ENCODE results near the gene B4GALT3.
A peak's percentile ranks its signal among the peaks of the same experiment; 100 is the strongest.

B4GALT3 gene

GRCh38 chr1:161160671-161161145 is 16.6 kb downstream of the B4GALT3 start:
- H3K4me3 ChIP-seq (ENCODE audit: low read depth, low read length) = no peak overlapping the region; the same call in 1 of the 2 replicates

GRCh38 chr1:161159913-161160243 is 17.4 kb downstream of the B4GALT3 start:
- TF ChIP-seq CTCF (IDR thresholded peaks at IDR 0.05; ENCODE audit: low read depth, low read length) = no peak
- peak overlapping the region; percentile 85 for H3K4me3 ChIP-seq (ENCODE audit: low read depth, low read length)

More at GRCh38 chr1:161160671-161161145, 16.6 kb downstream of the B4GALT3 start:
- TF ChIP-seq CTCF (IDR thresholded peaks at IDR 0.05; ENCODE audit: low read depth, low read length) = no peak

GRCh38 chr1:161159087-161159912 is 18.0 kb downstream of the B4GALT3 start, which contains the start of gene USP21:
USP21 (plus strand) TSS chr1:161159500; CDS start chr1:161160641, 1,141 bp downstream.
- H3K4me3 ChIP-seq (ENCODE audit: low read depth, low read length) = peak within 1 kb of the TSS; percentile 85
- no peak for TF ChIP-seq CTCF (IDR thresholded peaks at IDR 0.05; ENCODE audit: low read depth, low read length)

- H3K4me3 ChIP-seq (ENCODE audit: low read depth, low read length) = peak overlapping the region; percentile 85; the same call in 1 of the 2 replicates
- TF ChIP-seq CTCF (IDR thresholded peaks at IDR 0.05; ENCODE audit: low read depth, low read length) = no peak
Observed at GRCh38 chr1:161158316-161159010, 18.8 kb downstream of the B4GALT3 start.

GRCh38 chr1:161157867-161158266 is 19.4 kb downstream of the B4GALT3 start:
- no peak for TF ChIP-seq CTCF (IDR thresholded peaks at IDR 0.05; ENCODE audit: low read depth, low read length)
- no peak overlapping the region for H3K4me3 ChIP-seq (ENCODE audit: low read depth, low read length)

GRCh38 chr1:161153682-161154337 is 23.5 kb downstream of the B4GALT3 start, which contains the start of gene UFC1:
UFC1 (plus strand) TSS chr1:161153978; CDS start chr1:161153998, 20 bp downstream.
- TF ChIP-seq CTCF (IDR thresholded peaks at IDR 0.05; ENCODE audit: low read depth, low read length) = no peak
- peak within 1 kb of the TSS; percentile 84 for H3K4me3 ChIP-seq (ENCODE audit: low read depth, low read length)

Measured in WI38 (cell line).